Heart left ventricle (tissue), 13 donors: ENCODE results near the gene SHOC1.

ENCODE experiments used
- POLR2A ChIP-seq, 2 donors: fragments of 450-650 bp; IDR thresholded peaks; one replicate each; pipeline ENCODE4 v1.6.1; 2017; ENCODE audit warnings: antibody characterized with exemption in 2 of 2, mild to moderate bottlenecking in 2 of 2, moderate library complexity in 2 of 2
- TF ChIP-seq, protein P1 (sequence below), 12 donors: fragments of 200-600 bp; sonication (generic) in 4 of 12; IDR thresholded peaks; one replicate each; pipeline versions ENCODE4 v1.5.0 to v1.8.0; 2018 to 2022; ENCODE audit warnings: antibody characterized with exemption in 12 of 12, mild to moderate bottlenecking in 5 of 12
- donor health status: ischemic (EF 13 %, LVEDD 7.1; RV severe dilation, severe dysfunction).
- donor health status: DM: no; HTN: yes; CAD: no.
- donor health status: DM: no; HTN: no; CAD: no.
- donor health status: ischemic (EF 25% LVEDD 6.9; RV normal size, moderate dysfunction).
- donor health status: ischemic (EF 25% LVEDD 5.7; RV mildly dilated, moderate dysfunction).
- donor health status: ischemic (EF 35%, LVEDD 5.7; RV mildly dilated, moderate dysfunction).
- donor health status: nonischemic (EF 11% LVEDD 7.7; RV severe dilation, severe dysfunction).
- donor health status: DM: yes; HTN: yes; CAD: no.
- donor health status: PGD.
- donor health status: ischemic (EF 29% LVEDD 5.4; RV normal size, mild dysfunction).
- donor health status: nonischemic (EF 23%, LVEDD 6.1; RV moderate dilation, normal function).

- TF ChIP-seq, protein P1, sequence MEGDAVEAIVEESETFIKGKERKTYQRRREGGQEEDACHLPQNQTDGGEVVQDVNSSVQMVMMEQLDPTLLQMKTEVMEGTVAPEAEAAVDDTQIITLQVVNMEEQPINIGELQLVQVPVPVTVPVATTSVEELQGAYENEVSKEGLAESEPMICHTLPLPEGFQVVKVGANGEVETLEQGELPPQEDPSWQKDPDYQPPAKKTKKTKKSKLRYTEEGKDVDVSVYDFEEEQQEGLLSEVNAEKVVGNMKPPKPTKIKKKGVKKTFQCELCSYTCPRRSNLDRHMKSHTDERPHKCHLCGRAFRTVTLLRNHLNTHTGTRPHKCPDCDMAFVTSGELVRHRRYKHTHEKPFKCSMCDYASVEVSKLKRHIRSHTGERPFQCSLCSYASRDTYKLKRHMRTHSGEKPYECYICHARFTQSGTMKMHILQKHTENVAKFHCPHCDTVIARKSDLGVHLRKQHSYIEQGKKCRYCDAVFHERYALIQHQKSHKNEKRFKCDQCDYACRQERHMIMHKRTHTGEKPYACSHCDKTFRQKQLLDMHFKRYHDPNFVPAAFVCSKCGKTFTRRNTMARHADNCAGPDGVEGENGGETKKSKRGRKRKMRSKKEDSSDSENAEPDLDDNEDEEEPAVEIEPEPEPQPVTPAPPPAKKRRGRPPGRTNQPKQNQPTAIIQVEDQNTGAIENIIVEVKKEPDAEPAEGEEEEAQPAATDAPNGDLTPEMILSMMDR (IDR thresholded peaks at IDR 0.05) = no peak
- no peak for TF ChIP-seq POLR2A (IDR thresholded peaks at IDR 0.05)
Observed at GRCh38 chr9:111806259-111806658, 11.5 kb upstream of the SHOC1 start.
